ELF-1 (cell line): Measurements from ENCODE around the gene CELSR1.
"Not testable (repeated sequence)": the region's sequence is repeated elsewhere in the genome, so short reads cannot be mapped to it uniquely, and the experiment has no call there.

Experiments
- DNase-seq: peaks from one replicate; pipeline ENCODE4 v3.0.0-alpha.2; 2016; ENCODE audit warnings: low read depth, low spot score

Gene CELSR1

GRCh38 chr22:46534901-46535630 is 2.4 kb downstream of the CELSR1 start:
- DNase-seq, result no peak

GRCh38 chr22:46534177-46534776 is 3.1 kb downstream of the CELSR1 start:
- no peak for DNase-seq

GRCh38 chr22:46533070-46533833 is 4.2 kb downstream of the CELSR1 start:
- DNase-seq, result peak; percentile 81

- DNase-seq, result no peak
Observed at GRCh38 chr22:46532416-46532815, 5.0 kb downstream of the CELSR1 start.

- DNase-seq, result no peak
Observed at GRCh38 chr22:46531581-46532175, 5.7 kb downstream of the CELSR1 start.

GRCh38 chr22:46528121-46528610 is 9.3 kb downstream of the CELSR1 start:
- no peak for DNase-seq

- DNase-seq, result no peak
Observed at GRCh38 chr22:46526244-46526839, 11.1 kb downstream of the CELSR1 start.

GRCh38 chr22:46525389-46526243 is 11.8 kb downstream of the CELSR1 start:
- no peak for DNase-seq

GRCh38 chr22:46524203-46524740 is 13.1 kb downstream of the CELSR1 start:
- DNase-seq, result no peak

GRCh38 chr22:46522797-46523196 is 14.6 kb downstream of the CELSR1 start:
- DNase-seq, result peak; percentile 63

- no peak for DNase-seq
Observed at GRCh38 chr22:46521994-46522393, 15.4 kb downstream of the CELSR1 start.

- no peak for DNase-seq
Observed at GRCh38 chr22:46520880-46521279, 16.5 kb downstream of the CELSR1 start.

- DNase-seq, result no peak
Observed at GRCh38 chr22:46519377-46519776, 18.0 kb downstream of the CELSR1 start.

- DNase-seq, result no peak
Observed at GRCh38 chr22:46518542-46519325, 18.7 kb downstream of the CELSR1 start.

- no peak for DNase-seq
Observed at GRCh38 chr22:46518038-46518437, 19.4 kb downstream of the CELSR1 start.

- no peak for DNase-seq
Observed at GRCh38 chr22:46517255-46517761, 20.1 kb downstream of the CELSR1 start.

- no peak for DNase-seq
Observed at GRCh38 chr22:46516638-46517037, 20.8 kb downstream of the CELSR1 start.

GRCh38 chr22:46516112-46516487 is 21.3 kb downstream of the CELSR1 start:
- not testable (repeated sequence) for DNase-seq
